ENCODE data around the gene IFNAR2.
"Not testable (repeated sequence)": the region's sequence is repeated elsewhere in the genome, so short reads cannot be mapped to it uniquely, and the experiment has no call there.

Gene IFNAR2

GRCh38 chr21:33244082-33244778, 14.5 kb downstream of the IFNAR2 start:
- no peak for DNase-seq (ENCODE audit: low spot score)

GRCh38 chr21:33244779-33245105, 15.0 kb downstream of the IFNAR2 start:
- DNase-seq (ENCODE audit: low spot score), result no peak

GRCh38 chr21:33245289-33245918, 15.7 kb downstream of the IFNAR2 start:
- no peak for DNase-seq (ENCODE audit: low spot score)

DNA sequence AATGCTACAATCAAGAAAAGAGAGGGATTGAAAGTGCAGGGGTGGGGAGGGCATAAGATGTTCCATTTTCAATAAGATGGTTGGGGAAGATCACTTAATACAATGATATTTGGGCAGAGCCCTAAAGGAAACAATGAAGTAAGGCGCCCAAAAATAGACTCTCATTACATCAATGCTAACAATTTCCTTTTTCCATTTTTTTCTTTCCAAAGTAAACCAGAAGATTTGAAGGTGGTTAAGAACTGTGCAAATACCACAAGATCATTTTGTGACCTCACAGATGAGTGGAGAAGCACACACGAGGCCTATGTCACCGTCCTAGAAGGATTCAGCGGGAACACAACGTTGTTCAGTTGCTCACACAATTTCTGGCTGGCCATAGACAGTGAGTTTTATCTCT, 16.8 kb downstream of the IFNAR2 start:
- no peak for DNase-seq (ENCODE audit: low spot score)

- DNase-seq (ENCODE audit: low spot score), result no peak
Observed at GRCh38 chr21:33246963-33247362, 17.2 kb downstream of the IFNAR2 start.

GRCh38 chr21:33247599-33247998, 17.9 kb downstream of the IFNAR2 start:
- DNase-seq (ENCODE audit: low spot score), result no peak

GRCh38 chr21:33249331-33250002, 19.7 kb downstream of the IFNAR2 start:
- no peak for DNase-seq (ENCODE audit: low spot score)

GRCh38 chr21:33251119-33251518, 21.4 kb downstream of the IFNAR2 start:
- DNase-seq (ENCODE audit: low spot score), result no peak

DNA sequence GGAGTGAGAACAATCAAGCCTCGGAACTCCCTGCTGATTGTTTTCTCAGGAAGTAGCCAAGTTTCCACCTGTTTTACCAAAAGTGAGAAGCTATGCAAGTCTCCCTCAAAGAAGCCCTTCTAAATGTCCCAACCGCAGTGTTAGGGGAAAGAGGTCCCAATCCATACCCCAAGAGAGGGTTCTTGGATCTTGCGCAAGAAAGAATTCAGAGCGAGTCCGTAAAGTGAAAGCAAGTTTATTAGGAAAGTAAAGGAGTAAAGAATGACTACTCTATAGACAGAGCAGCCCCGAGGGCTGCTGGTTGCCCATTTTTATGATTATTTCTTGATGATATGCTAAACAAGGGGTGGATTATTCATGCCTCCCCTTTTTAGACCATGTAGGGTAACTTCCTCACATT, 23.6 kb downstream of the IFNAR2 start:
- not testable (repeated sequence) for DNase-seq (ENCODE audit: low spot score)

GRCh38 chr21:33254766-33255165, 25.0 kb downstream of the IFNAR2 start:
- DNase-seq (ENCODE audit: low spot score), result no peak

GRCh38 chr21:33255404-33255803, 25.7 kb downstream of the IFNAR2 start:
- no peak for DNase-seq (ENCODE audit: low spot score)

DNA sequence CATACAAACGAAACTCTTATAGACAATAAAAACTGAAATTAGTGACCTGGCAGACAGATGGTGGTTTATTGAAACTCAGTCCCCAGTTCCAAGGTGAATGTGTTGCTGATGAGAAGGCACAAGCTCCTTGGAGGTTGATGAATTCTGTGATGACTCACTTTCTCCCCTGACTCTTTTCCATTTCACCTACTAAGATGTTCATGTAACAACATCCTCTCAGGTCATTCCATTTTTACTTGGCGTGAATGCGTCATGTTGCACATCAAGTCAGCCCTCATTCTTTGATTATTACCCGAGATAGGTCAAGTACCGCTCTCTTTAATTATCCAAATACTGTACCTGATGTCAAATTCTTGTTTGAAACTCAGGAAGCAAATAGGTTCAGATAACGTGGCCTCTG, 26.3 kb downstream of the IFNAR2 start:
- DNase-seq (ENCODE audit: low spot score), result peak; percentile 60

DNA sequence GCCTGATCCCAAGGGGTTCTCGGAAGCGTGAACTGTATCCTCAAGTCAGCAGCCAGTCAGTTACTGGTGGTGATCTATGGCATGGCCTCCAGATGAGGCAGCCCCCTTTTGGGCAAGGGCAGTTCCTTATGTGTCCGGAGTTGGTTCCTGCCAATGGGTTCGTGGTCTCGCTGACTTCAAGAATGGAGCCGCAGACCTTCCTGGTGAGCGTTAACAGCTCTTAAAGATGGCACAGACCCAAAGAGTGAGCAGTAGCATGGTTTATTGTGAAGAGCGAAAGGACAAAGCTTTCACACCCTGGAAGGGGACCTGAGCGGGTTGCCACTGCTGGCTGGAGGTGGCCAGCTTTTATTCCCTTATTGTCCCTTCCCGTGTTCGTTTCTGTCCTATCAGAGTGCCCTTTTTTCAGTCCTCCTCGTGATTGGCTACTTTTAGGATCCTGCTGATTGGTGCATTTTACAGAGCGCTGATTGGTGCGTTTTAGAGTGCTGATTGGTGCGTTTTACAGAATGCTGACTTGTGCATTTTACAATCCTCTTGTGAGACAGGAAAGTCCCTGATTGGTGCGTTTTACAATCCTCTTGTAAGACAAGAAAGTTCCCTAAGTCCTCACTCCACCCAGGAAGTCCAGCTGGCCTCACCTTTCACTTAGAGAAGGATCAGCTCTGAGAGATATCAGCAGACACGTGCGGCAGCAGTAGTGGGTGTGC, 27.5 kb downstream of the IFNAR2 start:
- DNase-seq (ENCODE audit: low spot score), result no peak

DNA sequence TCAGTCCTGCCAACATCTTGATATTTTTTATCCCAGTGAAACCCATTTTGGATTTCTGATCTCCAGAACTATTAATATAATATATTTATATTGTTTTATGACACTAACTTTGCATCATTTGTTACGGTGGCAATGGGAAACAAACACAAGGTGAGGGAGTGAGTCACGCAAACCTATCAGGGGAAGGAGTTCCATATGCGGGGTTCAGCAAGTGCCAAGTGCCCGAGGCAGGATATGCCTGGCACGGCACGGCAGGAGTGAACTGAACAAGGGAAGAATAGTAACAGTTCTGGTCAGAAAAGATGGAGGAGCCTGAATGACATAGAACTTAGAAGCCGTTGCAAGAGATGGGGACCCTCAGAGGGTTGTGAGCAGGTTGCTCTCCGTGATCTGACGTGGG, 28.7 kb downstream of the IFNAR2 start:
- DNase-seq (ENCODE audit: low spot score), result no peak

DNA sequence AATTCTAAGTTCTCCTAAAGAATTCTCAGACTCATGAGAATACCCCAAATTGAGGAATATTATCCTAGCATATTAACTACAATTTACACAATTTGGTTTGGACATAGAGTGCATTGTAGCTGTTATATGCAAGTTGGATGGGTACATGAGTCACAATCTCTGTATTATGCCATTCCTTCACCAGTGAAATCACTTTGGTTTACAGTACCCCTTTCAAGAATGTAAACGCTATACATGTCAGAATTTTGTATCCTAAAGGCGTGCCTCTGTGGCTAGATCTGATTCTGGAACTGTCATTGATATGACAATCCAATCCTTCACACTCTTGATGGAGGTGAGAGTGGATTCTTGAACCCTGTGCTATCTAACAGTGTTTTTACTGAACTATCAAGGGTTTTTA, 29.7 kb downstream of the IFNAR2 start:
- DNase-seq (ENCODE audit: low spot score), result peak; percentile 9

GRCh38 chr21:33259995-33260394, 30.3 kb downstream of the IFNAR2 start:
- no peak for DNase-seq (ENCODE audit: low spot score)

GRCh38 chr21:33261635-33262034, 31.9 kb downstream of the IFNAR2 start:
- DNase-seq (ENCODE audit: low spot score), result peak; percentile 22

- DNase-seq (ENCODE audit: low spot score), result no peak
Observed at GRCh38 chr21:33262921-33263320, 33.2 kb downstream of the IFNAR2 start.

GRCh38 chr21:33264561-33264960, 34.8 kb downstream of the IFNAR2 start:
- DNase-seq (ENCODE audit: low spot score), result no peak

GRCh38 chr21:33265664-33266049, 35.9 kb downstream of the IFNAR2 start:
- DNase-seq (ENCODE audit: low spot score), result no peak

- peak; percentile 59 for DNase-seq (ENCODE audit: low spot score)
Observed at GRCh38 chr21:33266050-33266788, 36.5 kb downstream of the IFNAR2 start, which contains the start of gene IL10RB. Gene IL10RB (plus strand): TSS chr21:33266367. CDS start chr21:33266466, 99 bp downstream.

- no peak for DNase-seq (ENCODE audit: low spot score)
Observed at GRCh38 chr21:33266789-33267135, 37.0 kb downstream of the IFNAR2 start.
